Measurements from ENCODE around the gene OXCT2. TPM values are rescaled to one million over a fixed set of nuclear protein-coding genes. Genes with fewer than 3 reads are reported as not detected.

OXCT2 gene
- total RNA-seq, result 0.09 and 2.2 TPM in 2 replicates

DNA sequence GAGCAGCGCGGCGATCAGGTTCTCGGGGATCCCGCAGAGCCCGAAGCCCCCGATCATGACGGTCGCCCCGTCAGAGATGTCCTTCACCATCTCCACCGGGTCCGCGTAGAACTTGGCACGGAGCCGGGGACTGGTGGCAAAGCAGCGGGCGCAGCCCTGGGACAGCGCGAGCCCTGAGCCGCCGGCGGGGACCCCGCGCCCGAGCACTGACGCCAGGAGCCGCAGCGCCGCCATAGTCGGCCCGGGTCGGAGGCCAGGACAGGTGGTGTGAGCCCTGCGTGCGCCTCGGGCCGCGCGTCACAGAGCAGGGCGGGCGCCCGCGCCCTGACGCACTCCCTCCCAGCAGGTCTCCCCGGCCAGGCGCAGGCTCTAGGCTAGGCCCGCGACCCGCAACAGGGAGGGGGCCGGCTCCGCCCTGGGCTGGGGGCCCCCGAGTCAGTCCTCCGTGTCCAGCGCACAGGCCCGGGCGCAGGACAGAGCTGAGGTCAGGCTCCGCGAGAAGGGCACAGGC lies at the start of gene OXCT2:
OXCT2 (minus strand) TSS at position 327 of the 511 bp plus-strand sequence; CDS start at position 234, 93 bp downstream.

DNA sequence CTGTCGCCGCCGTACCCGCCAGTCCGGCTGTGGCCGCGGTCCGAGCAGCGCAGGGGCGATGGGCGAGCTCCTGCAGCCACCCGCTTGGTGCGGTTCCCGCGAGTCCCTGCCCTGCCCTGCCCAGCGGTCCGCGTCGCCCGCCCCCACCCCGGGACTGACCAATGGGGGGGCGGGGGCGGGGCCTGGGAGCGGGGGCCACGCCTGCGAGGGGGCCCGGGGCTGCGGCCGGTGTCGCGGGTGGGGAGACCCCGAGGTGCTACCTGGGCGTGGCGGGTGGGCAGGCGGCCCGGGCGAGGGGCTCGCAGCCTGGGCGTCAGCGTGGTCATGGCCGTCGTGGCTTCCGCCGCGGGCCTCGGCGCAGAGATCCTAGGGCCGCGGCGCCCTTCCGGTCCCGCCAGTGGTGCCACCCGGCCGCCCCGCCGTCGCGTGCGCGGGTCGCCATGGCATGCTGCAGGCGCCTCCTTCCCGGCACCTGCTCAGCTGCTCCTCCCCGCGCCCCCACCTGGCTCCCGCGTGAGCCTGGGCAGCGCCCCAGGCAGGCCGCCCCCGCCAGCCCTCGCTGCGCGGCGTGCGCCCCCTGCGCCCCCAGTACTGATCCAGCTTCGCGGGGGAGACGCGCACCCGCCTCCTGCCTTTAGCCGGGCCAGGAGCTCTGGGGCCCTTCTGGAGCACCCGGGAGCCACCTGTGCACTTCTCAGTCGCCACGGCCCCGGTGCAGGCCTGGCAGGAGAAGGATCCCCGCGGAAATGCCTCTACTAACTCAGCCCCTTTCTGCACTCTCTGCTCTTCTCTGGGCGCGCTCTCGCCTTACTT lies 17.8 kb upstream of the OXCT2 start, which contains the start of gene BMP8B:
BMP8B (minus strand) TSS at position 108 of the 813 bp plus-strand sequence. CDS start 380 bp downstream, outside the sequence.

DNA sequence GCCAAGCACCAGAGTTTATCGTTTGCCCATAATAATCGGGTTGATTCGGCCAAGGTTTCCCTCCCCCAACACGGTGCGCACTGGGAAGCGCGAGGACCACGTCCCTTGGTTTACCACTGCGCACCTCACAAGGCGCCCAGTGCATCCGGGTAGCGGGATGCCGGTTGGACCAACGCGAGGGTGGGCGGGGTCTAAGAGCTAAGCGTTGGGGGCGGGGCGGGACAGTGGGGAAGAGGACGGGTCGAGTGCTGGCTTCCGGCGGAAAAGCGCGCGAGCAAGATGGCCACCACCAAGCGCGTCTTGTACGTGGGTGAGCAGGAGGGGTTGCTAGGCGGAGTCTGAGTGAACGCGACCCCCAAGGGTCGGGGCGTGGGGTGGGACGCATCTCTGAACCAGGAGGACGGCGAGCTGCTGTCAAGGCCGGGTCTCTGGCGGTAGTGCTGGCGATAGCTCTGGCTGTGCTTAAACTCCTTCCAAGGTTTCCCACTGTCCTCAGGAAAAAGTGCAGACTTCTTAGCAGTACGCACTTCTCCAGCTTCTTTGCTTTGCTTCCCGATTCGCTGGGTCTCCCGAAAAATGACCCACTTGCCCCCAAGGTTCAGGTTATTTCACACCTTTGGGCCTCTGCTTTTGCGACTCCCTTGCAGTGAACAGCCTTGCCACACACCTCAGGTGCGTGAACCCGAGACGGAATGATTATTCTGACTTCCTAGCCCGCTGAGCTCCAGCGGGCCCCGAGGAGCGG lies 32.4 kb downstream of the OXCT2 start, which contains the start of gene PPIE:
PPIE (plus strand) TSS at position 261 of the 745 bp plus-strand sequence; CDS start at position 280, 19 bp downstream.

Other genes with a start within 250 kb of the OXCT2 start
- 203 and 244 TPM in 2 replicates for gene PABPC4, start 194.6 kb downstream of the OXCT2 start, total RNA-seq
- gene HEYL, start 131.7 kb downstream of the OXCT2 start, total RNA-seq, result not detected in 2 replicates
- not detected in 2 replicates for gene NT5C1A, start 99.2 kb downstream of the OXCT2 start, total RNA-seq
- gene HPCAL4, start 79.9 kb downstream of the OXCT2 start, total RNA-seq, result under 0.01 TPM in 1 of 2 replicates, not detected in the other
- 34.4 and 42.9 TPM in 2 replicates for gene PPIE, start 32.5 kb downstream of the OXCT2 start, total RNA-seq
- gene BMP8B, start 17.5 kb upstream of the OXCT2 start, total RNA-seq, result under 0.01 TPM in 1 of 2 replicates, not detected in the other
- gene TRIT1, start 112.2 kb upstream of the OXCT2 start, total RNA-seq, result 16.1 and 25.5 TPM in 2 replicates
- 0.09 and 0.32 TPM in 2 replicates for gene MYCL, start 130.6 kb upstream of the OXCT2 start, total RNA-seq
- 0.63 and 0.69 TPM in 2 replicates for gene MFSD2A, start 183.8 kb upstream of the OXCT2 start, total RNA-seq